Right lobe of liver (tissue), 4 donors: ENCODE measurements around the gene PHACTR2.

Experiments
- POLR2A ChIP-seq: fragments of 450-650 bp; IDR thresholded peaks from one replicate; pipeline ENCODE4 v1.6.1; 2017; ENCODE audit warnings: antibody characterized with exemption, mild to moderate bottlenecking
- TF ChIP-seq, protein P1 (sequence below), 4 donors: fragments of 200-600 bp in 3 of 4; fragments of 450-650 bp in 1 of 4; IDR thresholded peaks; one replicate each; pipeline versions ENCODE4 v1.5.1 to v1.8.0; 2016 to 2022; ENCODE audit warnings: antibody characterized with exemption in 4 of 4, mild to moderate bottlenecking in 2 of 4
- donor health status: DM: no; HTN: no; CAD: no.
- donor health status: DM: no; HTN: no; CAD: no.
- donor health status: DM: no; HTN: yes; CAD: no.

DNA sequence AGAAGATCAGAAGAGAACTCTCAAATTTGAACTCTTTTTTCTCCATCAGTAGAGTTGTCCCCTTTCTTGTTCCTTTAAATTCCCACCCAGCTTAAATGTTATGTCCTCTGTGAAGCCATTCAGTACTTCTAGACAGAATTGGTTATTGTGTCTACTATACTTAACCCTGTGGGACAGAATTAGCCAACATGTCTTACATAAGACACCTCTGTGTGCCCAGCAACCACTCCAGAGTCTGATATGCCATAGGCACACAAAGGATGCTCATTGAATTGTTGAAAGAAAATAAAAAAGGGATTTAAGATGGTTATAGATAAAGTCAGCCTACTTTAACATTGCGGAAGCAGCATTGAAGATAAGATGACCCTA lies 88.4 kb downstream of the PHACTR2 start:
- TF ChIP-seq, protein P1, sequence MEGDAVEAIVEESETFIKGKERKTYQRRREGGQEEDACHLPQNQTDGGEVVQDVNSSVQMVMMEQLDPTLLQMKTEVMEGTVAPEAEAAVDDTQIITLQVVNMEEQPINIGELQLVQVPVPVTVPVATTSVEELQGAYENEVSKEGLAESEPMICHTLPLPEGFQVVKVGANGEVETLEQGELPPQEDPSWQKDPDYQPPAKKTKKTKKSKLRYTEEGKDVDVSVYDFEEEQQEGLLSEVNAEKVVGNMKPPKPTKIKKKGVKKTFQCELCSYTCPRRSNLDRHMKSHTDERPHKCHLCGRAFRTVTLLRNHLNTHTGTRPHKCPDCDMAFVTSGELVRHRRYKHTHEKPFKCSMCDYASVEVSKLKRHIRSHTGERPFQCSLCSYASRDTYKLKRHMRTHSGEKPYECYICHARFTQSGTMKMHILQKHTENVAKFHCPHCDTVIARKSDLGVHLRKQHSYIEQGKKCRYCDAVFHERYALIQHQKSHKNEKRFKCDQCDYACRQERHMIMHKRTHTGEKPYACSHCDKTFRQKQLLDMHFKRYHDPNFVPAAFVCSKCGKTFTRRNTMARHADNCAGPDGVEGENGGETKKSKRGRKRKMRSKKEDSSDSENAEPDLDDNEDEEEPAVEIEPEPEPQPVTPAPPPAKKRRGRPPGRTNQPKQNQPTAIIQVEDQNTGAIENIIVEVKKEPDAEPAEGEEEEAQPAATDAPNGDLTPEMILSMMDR (IDR thresholded peaks at IDR 0.05) = no peak
- TF ChIP-seq POLR2A = no peak
